HepG2 (cell line): ENCODE data around the gene ATP5MK. TPM values are rescaled to one million over a fixed set of nuclear protein-coding genes. Genes with fewer than 3 reads are reported as not detected.

ENCODE experiments used
- ATF3 ChIP-seq: sonication (generic); formaldehyde crosslinking; IDR thresholded peaks from 2 replicates; pipeline ENCODE4 v1.4.0; 2020; ENCODE audit warnings: missing genetic modification reagents
- BRD4 ChIP-seq: sonication (generic); formaldehyde crosslinking; IDR thresholded peaks from 2 replicates; pipeline ENCODE4 v1.4.0; 2020; ENCODE audit warnings: missing genetic modification reagents
- DR1 ChIP-seq: sonication (generic); formaldehyde crosslinking; IDR thresholded peaks from 2 replicates; pipeline ENCODE4 v1.8.0; 2021; ENCODE audit warnings: mild to moderate bottlenecking, missing genetic modification reagents, inconsistent platforms
- GATA4 ChIP-seq: sonication (generic); IDR thresholded peaks from 2 replicates; pipeline ENCODE4 v1.6.1; 2016; ENCODE audit warnings: antibody characterized with exemption, low read depth, borderline replicate concordance
- HDAC6 ChIP-seq: fragments of 200-600 bp; sonication (generic); IDR thresholded peaks from 2 replicates; pipeline ENCODE4 v1.7.0; 2017; ENCODE audit warnings: mild to moderate bottlenecking, antibody characterized with exemption, low read length, low read depth
- HOXA9 ChIP-seq: sonication (generic); formaldehyde crosslinking; IDR thresholded peaks from 2 replicates; pipeline ENCODE4 v1.8.1; 2022; ENCODE audit warnings: missing genetic modification reagents, mild to moderate bottlenecking, moderate library complexity, borderline replicate concordance
- KMT2A ChIP-seq: sonication (generic); formaldehyde crosslinking; IDR thresholded peaks from 2 replicates; pipeline ENCODE4 v1.4.0; 2020; ENCODE audit warnings: missing genetic modification reagents
- NPAS2 ChIP-seq: sonication (generic); formaldehyde crosslinking; IDR thresholded peaks from 2 replicates; pipeline ENCODE4 v1.8.0; 2022; ENCODE audit warnings: mild to moderate bottlenecking, missing genetic modification reagents, borderline replicate concordance
- TBX2 ChIP-seq: sonication (generic); formaldehyde crosslinking; IDR thresholded peaks from 2 replicates; pipeline ENCODE4 v1.5.0; 2020; ENCODE audit warnings: missing genetic modification reagents, mild to moderate bottlenecking, borderline replicate concordance
- UBTF ChIP-seq: sonication (generic); formaldehyde crosslinking; IDR thresholded peaks from 2 replicates; pipeline ENCODE4 v1.4.0; 2020; ENCODE audit warnings: mild to moderate bottlenecking, missing genetic modification reagents
- YEATS4 ChIP-seq: sonication (generic); formaldehyde crosslinking; IDR thresholded peaks from 2 replicates; pipeline ENCODE4 v1.4.0; 2020; ENCODE audit warnings: missing genetic modification reagents, borderline replicate concordance
- ZBTB20 ChIP-seq: sonication (generic); formaldehyde crosslinking; IDR thresholded peaks from 2 replicates; pipeline ENCODE4 v1.8.1; 2023; ENCODE audit warnings: missing genetic modification reagents, low read depth, mild to moderate bottlenecking, borderline replicate concordance
- ZMAT5 ChIP-seq: sonication (generic); formaldehyde crosslinking; IDR thresholded peaks from 2 replicates; pipeline ENCODE4 v1.5.0; 2020; ENCODE audit warnings: mild to moderate bottlenecking, low read depth, missing genetic modification reagents, borderline replicate concordance
- ZNF17 ChIP-seq: sonication (generic); formaldehyde crosslinking; IDR thresholded peaks from 2 replicates; pipeline ENCODE4 v1.5.0; 2020; ENCODE audit warnings: mild to moderate bottlenecking, missing genetic modification reagents
- ZNF235 ChIP-seq: sonication (generic); formaldehyde crosslinking; IDR thresholded peaks from 2 replicates; pipeline ENCODE4 v1.8.1; 2023; ENCODE audit warnings: mild to moderate bottlenecking, missing genetic modification reagents, borderline replicate concordance
- ZNF333 ChIP-seq: sonication (generic); formaldehyde crosslinking; IDR thresholded peaks from 2 replicates; pipeline ENCODE4 v1.4.0; 2020; ENCODE audit warnings: mild to moderate bottlenecking, missing genetic modification reagents, borderline replicate concordance
- ZNF512 ChIP-seq: sonication (generic); formaldehyde crosslinking; IDR thresholded peaks from 2 replicates; pipeline ENCODE4 v1.4.0; 2020; ENCODE audit warnings: mild to moderate bottlenecking, missing genetic modification reagents
- ZNF562 ChIP-seq: sonication (generic); formaldehyde crosslinking; IDR thresholded peaks from 2 replicates; pipeline ENCODE4 v1.8.0; 2022; ENCODE audit warnings: missing genetic modification reagents, borderline replicate concordance
- ZNF597 ChIP-seq: sonication (generic); formaldehyde crosslinking; IDR thresholded peaks from 2 replicates; pipeline ENCODE4 v1.5.0; 2020; ENCODE audit warnings: missing genetic modification reagents
- ZNF740 ChIP-seq: sonication (generic); formaldehyde crosslinking; IDR thresholded peaks from 2 replicates; pipeline ENCODE4 v1.4.0; 2020; ENCODE audit warnings: missing genetic modification reagents
- ZNF746 ChIP-seq: sonication (generic); formaldehyde crosslinking; IDR thresholded peaks from 2 replicates; pipeline ENCODE4 v1.8.0; 2022; ENCODE audit warnings: mild to moderate bottlenecking, missing genetic modification reagents
- ZNF775 ChIP-seq: sonication (generic); formaldehyde crosslinking; IDR thresholded peaks from 2 replicates; pipeline ENCODE4 v1.4.0; 2020; ENCODE audit warnings: missing genetic modification reagents, mild to moderate bottlenecking, moderate library complexity, borderline replicate concordance
- polyA plus RNA-seq, 8 experiments: library from polyadenylated mRNA; depleted of rRNA in 3 of 8; stranded (reverse) in 7 of 8; unstranded in 1 of 8; fragments of >200 nt; fragmentation: Illumina TruSeq in 4 of 8; extraction: Trizol in 4 of 8; gene quantifications; 2 replicates each; pipeline versions ENCODE4 v1.2.1 to v1.2.3, GENCODE V29; 2011 to 2016; ENCODE audit warnings: low read depth in 4 of 8, missing spikeins in 1 of 8, mixed read lengths in 1 of 8; ENCODE audit not compliant: insufficient read depth in 1 of 8
- total RNA-seq, 5 experiments: library from RNA; depleted of rRNA; stranded (reverse); fragments of >200 nt; fragmentation: Illumina TruSeq; extraction: Trizol; gene quantifications; 2 replicates each; pipeline ENCODE4 v1.2.3, GENCODE V29; 2016; ENCODE audit warnings: low read depth in 1 of 5

The ATP5MK gene
- total and polyA plus RNA-seq, 2 of the 13 experiments (the other 11 are each of a cell fraction or from before 2014, with no cell fraction given): 312 to 517 TPM

GRCh38 chr10:103350517-103351260 lies 45.6 kb downstream of the ATP5MK start, which contains the start of gene PCGF6 (continued):
- TF ChIP-seq ZNF512 (no peak), HDAC6 (no peak), NPAS2 (CRISPR knock-in tag) (no peak), HOXA9 (CRISPR knock-in tag) (no peak), UBTF (peak; percentile 93), ZNF775 (CRISPR knock-in tag) (no peak), TBX2 (peak; percentile 64; the same call in 1 of the 2 replicates), GATA4 (no peak), ZNF17 (CRISPR knock-in tag) (no peak), KMT2A (CRISPR knock-in tag) (peak; percentile 55), BRD4 (0 out of 2 replicates have a peak, but pooled peaks have one; percentile 20), ZMAT5 (CRISPR knock-in tag) (no peak), ZNF562 (CRISPR knock-in tag) (no peak), ZNF746 (CRISPR knock-in tag) (peak; percentile 63; the same call in 1 of the 2 replicates), ZNF333 (CRISPR knock-in tag) (no peak), ZBTB20 (CRISPR knock-in tag) (no peak), ZNF597 (no peak), ATF3 (CRISPR knock-in tag) (peak; percentile 20; the same call in 1 of the 2 replicates), YEATS4 (CRISPR knock-in tag) (peak; percentile 59; the same call in 1 of the 2 replicates), ZNF235 (CRISPR knock-in tag) (no peak), DR1 (CRISPR knock-in tag) (peak; percentile 54; the same call in 1 of the 2 replicates), ZNF740 (no peak)
